HG02970 (cell line): Measurements from ENCODE around the gene EXOSC6.
"Not testable (repeated sequence)": the region's sequence is repeated elsewhere in the genome, so short reads cannot be mapped to it uniquely, and the experiment has no call there.

ENCODE experiments used
- ATAC-seq: cut with Tn5 transposase; IDR thresholded peaks from one replicate; pipeline ENCODE4 v1.9.1; 2021; ENCODE audit warnings: mild to moderate bottlenecking, moderate library complexity, moderate number of reproducible peaks; ENCODE audit not compliant: unreplicated experiment, low FRiP score

The EXOSC6 gene

DNA sequence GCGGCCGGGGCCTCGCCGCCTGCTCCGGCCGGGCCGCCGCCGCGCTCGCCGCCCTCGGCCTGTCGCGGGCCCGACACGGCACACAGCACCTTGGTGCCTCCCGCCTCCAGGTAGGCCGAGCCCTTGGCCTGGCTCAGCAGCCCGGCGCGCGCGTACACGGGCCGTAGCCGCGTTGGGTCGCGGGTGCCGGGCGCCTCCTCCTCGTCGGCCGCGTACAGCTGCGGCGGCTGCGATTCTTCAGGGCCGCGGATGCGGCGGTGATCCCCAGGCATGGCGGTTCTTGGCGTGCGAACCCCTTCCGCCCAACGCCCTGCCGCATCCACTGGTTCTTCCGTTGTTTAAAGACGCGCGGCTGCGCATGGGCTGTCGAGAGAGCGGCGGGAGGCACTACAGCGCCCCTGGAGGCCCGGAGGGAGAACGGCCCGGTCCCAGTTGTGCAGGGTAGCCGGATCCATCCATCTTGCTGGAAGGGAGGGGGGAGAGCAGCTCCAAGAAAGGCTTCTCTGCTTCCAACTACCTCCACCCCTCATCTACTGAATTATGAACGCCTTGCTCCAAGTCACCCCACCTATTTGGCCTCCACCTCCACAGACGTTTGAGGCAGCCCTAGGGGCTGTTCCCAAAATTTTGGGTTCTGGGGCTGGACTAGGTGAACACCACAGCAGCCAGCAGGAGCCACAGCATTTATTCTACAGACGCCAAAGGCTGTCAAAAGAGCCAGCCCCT, at the start of gene EXOSC6:
TSS of gene EXOSC6 (minus strand) at position 312 of the 726 bp plus-strand sequence. CDS start at position 272, 40 bp downstream.
- peak; percentile 88 for ATAC-seq

DNA sequence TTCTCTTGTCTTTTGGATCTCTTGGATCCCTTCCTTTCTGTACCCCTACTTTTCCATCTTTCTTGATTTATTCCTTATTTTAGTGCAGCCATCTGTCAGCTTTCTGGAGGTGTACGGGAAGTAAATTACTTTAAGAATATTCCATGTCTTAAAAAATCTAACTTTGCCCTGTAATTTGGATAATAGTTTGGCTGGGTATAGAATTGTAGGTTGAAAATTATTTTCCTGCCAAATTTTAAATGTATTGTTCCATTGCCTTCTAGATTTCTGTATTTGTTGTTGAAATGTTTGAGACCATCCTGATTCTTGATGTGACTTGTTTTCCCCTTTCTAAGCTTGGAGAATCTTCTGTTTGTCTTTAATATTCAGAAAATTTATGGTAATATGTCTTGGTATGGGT, 49.4 kb upstream of the EXOSC6 start:
- ATAC-seq = no peak

DNA sequence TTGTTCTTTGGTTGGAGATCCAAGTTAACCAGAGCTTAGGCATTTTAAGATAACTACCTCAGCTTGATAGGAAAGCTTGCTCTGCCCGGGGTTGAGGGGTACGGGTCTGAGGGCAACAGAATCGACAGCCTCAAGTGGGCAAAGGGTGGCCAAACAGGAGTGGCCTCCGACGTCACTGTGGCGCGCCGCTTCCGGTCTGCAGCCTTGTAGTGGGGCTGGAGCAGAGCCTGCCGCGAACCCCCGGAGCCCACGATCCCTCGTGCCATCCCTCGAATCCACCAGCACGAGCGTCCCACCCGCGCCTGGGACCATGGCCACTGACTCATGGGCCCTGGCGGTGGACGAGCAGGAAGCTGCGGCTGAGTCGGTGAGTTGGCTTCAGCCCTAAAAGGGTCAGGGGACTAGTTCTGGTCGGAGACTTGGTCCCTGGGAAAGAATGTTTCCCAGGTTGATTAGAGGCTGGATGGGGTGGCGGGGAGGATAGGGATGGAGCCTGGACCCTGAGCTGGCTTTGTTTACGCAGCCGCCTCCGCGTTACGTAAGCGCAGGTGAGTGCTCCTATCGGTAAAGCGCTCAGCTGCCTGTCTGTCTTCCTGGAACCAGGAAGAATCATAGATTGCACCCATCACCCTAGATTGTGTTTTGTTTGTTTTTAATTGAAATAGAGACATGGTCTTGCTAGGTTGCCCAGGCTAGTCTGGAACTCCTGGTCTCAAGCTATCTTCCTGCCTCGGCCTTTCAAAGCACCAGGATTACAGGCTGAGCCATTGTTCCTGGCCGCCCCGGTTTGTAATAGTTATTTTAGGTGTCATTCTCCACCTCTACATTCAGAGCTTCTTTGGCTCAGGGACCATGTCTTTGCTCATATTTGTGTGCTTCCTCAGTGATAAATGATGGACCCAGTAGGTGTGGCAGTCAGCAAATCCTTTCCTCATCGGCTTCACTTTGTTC, 47.5 kb upstream of the EXOSC6 start, which contains the start of gene DDX19B:
TSS of gene DDX19B (plus strand) at position 199 of the 951 bp plus-strand sequence. CDS start at position 311, 112 bp downstream.
- no peak for ATAC-seq

DNA sequence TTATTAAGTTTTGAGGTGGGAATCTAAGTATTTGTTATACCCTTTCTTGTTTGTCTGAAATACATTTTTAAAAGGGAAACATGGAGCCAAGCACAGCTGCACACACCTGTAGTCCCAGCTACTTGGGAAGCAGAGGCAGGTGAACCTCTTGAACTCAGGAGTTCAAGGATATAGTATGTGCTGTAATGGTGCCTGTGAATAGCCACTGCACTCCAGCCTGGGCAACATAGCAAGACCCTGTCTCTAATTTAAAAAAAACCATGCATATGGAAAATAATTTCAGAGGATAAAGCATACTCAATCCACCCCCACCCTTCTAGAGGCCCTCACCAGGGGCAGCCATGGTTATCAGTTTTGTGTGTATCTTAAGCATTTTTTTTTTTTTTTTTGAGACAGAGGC, 43.9 kb upstream of the EXOSC6 start:
- ATAC-seq = no peak

DNA sequence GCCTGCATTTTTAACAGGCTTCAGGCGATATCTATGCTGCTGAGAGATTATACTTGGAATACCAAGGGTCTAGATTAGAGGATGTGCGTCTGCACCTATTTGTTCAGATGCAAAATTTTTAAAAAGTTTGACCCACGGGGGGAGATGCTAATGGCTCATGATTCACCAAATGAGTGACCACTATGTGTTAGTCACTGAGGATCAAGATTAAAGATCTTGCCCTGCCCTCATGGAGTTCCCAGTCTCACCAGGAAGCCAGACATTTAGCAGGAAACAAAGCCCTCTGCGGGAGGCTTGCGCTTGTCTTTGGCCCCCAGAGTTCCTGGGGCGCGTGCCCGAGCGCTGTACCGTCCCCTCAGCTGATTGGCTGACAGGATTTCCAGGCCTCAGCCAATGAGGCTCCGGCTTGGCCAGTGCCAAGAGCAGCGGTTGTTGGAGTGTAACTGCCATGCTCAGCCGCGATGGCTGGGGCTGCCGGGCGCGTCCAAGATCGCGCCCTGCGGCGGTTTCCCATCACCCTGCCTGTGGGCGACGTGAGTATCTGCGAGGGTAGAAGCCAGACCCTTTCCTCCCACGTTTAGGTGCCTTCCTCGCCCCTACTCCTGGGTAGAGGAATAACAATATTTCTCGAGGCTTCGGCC, 42.8 kb upstream of the EXOSC6 start:
- no peak for ATAC-seq

DNA sequence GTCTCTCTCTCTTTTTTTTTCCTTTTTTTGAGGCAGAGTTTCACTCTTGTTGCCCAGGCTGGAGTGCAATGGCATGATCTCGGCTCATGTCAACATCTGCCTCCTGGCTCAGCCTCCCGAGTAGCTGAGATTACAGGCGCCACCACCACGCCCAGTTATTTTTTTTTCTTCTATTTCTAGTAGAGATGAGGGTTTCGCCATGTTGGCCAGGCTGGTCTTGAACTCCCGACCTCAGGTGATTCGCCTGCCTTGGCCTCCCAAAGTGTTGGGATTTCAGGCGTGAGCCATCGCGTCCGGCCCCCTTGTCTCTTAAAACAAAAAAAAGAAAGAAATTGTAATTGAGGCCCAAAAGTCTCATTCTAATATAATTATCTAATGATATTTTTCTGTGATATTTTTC, 40.4 kb upstream of the EXOSC6 start:
- ATAC-seq = not testable (repeated sequence)

DNA sequence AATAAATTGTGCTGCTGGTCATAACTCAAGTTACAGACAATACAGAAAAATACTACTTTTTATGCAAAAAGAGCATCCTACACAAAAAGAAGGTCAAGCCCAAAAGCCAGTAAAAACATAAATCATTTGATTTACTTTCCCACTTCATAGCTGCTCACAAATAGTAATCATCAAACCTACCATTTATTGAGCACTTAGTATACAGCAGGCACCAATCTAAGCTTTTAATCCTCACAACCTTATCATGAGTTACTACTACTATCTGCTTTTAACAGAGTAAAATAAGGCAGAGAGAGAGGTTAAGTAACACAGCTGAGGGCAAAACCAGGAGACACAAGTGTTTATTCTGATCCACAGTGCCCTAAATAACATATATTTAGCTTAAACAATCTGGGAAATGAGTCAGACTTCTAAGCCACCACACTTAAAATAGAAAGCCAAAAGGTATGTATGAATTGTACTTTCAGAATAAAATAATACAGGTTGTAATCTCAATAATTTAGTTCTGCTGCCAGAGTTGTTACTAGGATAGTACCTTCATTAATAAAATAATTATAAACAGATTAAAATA, 39.3 kb upstream of the EXOSC6 start:
- no peak for ATAC-seq

DNA sequence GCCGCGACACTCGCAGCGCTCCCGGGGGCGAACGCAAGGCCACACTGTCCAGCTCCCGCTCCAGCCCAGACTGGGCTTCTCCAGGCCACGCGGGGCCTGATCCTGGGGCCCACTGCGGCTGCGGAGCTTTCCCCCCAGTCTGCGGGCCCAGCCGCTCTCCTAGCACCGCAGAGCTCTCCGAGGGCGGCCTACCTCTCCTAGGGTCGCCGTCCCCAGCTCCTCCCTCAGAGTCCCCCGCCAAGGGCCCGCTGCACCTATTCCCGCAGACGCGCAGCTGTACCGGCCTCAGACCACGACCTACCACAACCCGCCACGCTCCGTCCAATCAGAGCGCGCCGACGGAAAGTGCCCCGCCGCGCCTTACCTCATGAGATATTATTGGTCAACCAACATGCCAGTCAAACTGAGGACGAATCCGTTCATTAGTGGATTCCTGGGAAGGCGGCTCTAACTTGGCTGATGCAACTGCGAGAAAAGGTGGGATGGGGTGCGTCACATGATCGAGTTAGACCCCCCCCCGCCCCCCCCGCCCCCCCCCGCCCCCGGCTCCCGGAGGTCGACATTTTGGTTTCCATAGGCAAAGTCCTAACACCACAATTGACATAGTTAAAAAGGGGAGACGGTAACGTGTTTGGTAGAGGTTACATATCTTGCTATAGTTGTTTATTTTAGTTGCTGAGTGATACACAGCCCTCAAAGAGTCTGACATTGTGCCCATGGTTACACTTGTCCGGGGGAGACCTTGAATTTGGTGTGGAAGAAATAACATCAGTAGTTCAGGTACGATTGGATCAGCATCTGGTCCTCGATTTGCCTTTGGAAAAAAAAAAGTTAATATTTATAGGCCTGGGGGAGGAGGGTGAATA, 37.7 kb upstream of the EXOSC6 start, which contains the start of gene AARS1:
TSS of gene AARS1 (minus strand) at position 278 of the 866 bp plus-strand sequence. CDS start 6,743 bp downstream, outside the sequence.
- ATAC-seq = peak; percentile 94

DNA sequence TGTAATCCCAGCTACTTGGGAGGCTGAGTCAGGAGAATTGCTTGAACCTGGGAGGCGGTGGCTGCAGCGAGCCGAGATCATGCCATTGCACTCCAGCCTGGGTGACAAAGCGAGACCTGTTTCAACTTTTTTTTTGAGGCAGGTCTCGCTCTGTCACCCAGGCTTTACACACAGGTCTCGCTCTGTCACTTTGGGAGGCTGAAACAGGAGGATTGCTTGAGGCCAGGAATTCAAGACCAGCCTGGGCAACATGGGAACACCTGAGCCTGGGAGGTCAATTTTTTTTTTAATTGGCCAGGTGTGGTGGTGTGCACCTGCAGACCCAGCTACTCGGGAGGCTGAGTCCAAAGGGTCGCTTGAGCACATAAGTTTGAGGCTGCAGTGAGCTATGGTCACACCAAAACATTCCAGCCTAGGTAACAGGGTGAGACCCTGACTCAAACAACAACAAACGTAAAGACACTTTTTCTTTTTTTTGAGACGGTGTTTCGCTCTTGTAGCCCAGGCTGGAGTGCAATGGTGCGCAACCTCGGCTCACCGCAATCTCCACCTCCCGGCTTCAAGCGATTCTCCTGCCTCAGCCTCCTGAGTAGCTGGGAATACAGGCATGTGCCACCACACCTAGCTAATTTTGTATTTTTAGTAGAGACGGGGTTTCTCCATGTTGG, 35.7 kb upstream of the EXOSC6 start:
- ATAC-seq = not testable (repeated sequence)

DNA sequence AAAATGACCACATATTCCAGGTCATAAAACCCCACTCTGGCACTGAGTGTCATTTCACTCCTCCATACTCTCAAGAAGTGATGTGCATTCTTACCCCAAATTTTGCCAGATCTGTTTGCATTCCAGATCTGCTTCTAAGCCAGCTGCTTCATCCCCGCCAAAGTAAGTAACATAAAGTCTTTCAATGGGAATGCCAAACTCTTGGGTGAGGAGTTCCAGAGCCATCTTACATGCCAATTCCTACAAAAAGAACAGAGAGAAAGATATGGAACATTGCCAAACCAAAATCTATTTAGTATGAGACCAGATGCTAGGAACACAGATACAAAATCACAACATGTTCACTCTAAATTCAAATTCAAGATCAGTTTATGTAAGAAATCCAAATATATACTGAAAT, 24.7 kb upstream of the EXOSC6 start:
- no peak for ATAC-seq

DNA sequence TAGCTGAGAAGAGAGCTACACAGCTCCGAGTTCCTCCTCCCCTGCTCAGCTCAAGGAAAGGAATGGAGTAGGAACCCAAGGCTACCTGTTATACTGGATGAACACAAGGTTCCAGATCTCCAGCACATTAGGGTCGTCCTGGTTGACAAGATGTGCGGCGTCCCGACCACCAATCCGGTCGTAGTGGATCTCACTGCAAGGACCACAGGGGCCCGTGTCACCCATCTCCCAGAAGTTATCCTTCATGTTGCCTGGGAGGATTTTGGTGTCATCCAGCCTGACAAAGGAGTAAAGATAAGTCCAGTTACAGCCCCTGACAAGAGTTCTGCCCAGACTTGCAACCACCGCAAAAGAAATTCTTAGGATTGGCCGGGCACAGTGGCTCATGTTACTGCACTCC, 20.0 kb upstream of the EXOSC6 start:
- ATAC-seq = no peak

DNA sequence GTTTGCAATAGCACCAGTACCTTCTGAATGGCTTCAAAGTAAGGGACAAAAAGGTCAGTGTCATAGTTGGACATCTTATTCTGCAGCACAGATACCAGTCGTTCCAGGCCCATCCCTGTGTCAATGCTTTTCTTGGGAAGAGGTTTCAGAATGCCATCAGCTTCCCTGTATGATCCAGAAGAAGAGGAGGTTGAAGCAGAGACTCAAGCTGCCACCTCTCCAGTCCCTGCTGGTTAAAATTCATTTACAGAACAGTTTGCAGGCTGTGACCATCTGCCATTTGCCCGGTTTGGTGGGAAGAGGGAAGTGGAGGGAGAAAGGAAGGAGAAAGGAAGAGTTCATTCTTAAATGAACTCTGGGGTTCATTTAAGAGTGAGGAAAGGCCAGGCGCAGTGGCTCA, 18.4 kb upstream of the EXOSC6 start:
- no peak for ATAC-seq

DNA sequence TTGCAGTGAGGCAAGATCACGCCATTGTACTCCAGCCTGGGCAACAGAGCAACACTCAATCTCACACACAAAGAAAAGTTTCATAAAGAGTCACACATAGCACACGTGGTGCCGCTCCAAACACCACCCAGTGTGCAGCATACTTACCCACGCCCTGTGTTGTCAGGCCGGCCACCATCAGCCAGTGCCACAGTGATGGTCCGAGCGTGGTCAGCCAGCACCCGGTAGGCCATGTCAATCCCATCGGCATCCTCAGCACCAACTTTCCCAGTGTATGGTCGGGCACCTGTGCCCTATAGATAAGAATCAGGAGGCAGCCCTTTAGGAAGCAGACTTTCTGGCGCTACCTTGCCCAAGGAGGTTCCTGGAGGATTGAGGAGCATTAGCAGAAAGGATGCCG, 17.7 kb upstream of the EXOSC6 start:
- ATAC-seq = no peak

DNA sequence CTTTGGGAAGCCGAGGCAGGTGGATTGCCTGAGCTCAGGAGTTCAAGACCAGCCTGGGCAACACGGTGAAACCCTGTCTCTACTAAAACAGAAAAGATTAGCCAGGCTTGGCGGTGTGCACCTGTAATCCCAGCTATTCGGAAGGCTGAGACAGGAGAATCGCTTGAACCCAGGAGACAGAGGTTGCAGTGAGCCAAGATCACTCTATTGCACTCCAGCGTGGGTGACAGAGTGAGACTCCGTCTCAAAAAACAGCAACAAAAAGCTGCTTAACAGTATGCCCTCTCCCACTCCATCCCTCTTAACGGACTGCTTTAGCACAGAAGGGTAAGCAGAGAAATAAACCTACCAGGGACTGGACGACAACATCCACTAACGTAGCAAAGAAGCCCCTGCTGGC, 16.2 kb upstream of the EXOSC6 start:
- not testable (repeated sequence) for ATAC-seq

DNA sequence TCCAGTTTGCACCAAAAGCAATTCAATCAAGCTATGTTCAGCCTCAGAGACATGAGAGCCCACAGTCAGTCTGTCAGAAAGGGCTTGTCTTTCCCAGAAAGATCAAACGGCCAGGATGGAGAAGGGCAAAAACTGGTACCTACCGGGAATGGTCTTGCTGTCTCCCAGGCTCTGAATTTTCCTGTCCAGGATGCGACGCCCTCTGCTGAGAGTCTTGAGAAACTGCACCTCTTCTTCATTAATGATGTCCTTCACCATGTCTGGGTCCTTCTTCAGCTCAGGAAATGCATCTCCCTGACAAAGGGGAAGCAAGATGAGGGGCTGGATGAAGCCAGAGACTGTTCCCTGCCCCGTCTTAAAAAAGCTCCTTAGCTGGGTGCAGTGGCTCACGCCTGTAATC, 15.8 kb upstream of the EXOSC6 start:
- ATAC-seq = no peak

DNA sequence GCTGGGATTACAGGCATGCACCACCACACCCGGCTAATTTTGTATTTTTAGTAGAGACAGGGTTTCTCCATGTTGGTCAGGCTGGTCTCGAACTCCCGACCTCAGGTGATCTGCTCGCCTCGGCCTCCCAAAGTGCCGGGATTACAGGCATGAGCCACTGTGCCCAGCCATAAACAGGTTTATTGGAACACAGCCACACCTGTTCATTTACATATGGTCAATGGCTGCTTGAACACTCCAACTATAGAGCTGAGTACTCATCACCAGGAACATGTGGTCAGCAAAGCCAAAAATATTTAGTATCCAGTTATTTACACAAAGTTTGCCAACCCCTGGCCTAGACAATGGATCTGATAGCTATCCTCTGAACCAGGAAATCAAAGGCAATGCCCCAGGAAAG, 8.2 kb upstream of the EXOSC6 start:
- ATAC-seq = not testable (repeated sequence)

DNA sequence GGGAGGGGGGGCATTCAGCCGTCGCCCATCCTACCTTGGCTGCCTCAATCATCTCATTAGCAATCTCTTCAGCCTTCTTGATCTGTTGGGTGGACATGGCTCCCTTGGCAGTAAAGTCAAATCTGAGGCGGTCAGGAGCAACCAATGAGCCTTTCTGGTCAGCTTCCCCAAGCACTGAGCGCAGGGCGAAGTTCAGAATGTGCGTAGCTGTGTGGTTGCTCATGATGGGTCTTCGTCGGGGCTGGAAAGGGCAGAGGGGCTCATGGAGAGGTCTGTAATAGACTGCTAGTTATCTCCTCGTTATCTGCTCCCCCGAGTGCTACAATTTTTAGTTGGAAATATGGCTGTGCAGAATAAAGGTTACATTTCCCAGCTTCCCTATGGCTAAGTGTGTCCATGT, 7.2 kb upstream of the EXOSC6 start:
- no peak for ATAC-seq

DNA sequence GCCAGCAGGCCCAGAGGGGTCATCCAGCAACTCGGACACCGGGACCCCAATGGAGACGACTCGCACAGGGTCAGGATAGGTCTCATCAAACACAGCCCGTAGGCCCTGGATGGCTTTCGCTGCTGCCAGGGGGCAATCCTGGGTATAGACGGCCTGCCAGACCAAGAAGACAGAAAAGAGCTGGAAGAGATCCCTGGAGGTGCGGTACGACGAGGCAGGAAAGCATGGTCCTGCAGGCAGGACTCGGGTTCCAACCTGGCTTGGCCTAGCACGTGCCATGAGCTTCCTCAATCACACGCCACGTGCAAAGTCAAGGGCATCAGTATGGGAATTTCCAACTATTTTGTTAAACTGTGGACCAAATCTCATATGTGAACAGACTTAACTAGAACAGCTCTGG, 6.3 kb upstream of the EXOSC6 start:
- no peak for ATAC-seq

DNA sequence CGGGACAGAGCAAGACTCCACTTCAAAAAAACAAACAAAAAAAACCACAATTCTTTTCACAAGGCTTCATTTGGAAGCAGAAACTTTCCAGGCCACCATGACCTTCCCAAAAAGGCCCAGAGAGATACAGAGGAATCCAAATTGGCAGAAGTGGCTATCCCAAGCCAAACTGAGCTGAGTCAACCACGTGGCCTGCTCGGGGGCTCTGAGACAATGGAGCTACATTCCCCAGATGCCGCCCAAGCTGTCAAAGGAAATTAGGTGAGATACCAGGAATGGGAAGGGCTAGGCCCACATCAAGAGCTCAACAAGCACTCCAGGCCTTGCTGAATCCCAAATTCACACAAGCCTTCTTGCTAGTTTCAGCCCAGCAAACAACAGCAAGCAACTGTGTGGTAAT, 5.7 kb upstream of the EXOSC6 start:
- ATAC-seq = no peak
